ENCODE results near the gene STUB1.

GRCh38 chr16:649631-650030 is 30.6 kb upstream of the STUB1 start:
- no peak for TF ChIP-seq CTCF (IDR thresholded peaks at IDR 0.05; ENCODE audit: low read length)
- no peak for TF ChIP-seq EZH2 (IDR thresholded peaks at IDR 0.05; ENCODE audit: borderline replicate concordance, low read length)

All from OCI-LY1 (cell line).